Amygdala (tissue), 56 donors: Measurements from ENCODE around the gene TEX44.
A peak's percentile ranks its signal among the peaks of the same experiment; 100 is the strongest.

ENCODE experiments used
- DNase-seq, 56 donors: peaks; one replicate each; lab custom pipeline; 2025; lab: John Stamatoyannopoulos, UW

The TEX44 gene

GRCh38 chr2:231604101-231604684 is 11.5 kb downstream of the TEX44 start:
- peak; percentile 30 to 97 (median 88) for DNase-seq

DNA sequence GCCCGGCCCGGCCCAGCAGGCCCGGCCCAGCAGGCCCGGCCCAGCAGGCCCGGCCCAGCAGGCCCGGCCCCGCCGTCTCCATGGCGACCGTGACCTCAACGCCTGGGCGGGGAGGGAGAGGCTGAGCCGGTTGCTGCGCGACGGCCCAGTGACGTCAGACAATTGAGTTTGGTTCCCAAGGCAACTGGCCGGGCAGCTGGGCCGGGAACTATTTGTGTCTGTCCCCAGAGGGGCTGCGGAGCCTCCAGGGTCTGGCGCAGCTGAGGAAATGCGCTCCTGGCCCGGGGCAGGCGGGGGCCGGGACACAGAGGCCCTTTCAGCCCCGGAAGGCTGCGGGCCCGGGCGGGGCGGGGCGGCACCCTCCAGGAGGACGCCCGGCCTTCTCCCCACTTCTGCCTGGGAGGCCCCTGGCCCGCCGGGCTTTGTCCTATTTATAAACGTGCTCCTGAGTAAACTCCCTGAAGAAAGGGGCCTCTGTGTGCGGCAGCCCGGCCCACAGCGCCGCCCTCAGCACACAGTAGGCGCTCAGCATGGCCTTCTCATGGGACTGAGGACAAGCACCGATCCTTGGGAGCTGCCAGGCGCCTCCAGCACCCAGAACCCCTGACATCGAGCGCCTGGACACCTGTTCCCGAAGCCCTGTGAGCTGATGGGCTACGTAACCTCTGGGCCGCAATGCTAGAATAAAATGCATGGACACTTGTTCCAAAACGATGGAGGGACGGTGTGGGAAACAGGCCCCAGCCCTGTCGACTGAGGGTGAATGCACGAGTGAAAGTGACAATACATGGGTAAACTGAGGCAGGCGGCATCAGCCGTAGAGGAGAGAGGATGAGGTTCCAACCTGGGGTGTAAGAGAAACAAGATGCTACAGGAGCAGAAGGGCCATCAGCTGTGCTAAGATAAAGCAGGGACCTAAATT is 12.3 kb downstream of the TEX44 start:
- DNase-seq: peak; percentile 51 to 100 (median 98)

DNA sequence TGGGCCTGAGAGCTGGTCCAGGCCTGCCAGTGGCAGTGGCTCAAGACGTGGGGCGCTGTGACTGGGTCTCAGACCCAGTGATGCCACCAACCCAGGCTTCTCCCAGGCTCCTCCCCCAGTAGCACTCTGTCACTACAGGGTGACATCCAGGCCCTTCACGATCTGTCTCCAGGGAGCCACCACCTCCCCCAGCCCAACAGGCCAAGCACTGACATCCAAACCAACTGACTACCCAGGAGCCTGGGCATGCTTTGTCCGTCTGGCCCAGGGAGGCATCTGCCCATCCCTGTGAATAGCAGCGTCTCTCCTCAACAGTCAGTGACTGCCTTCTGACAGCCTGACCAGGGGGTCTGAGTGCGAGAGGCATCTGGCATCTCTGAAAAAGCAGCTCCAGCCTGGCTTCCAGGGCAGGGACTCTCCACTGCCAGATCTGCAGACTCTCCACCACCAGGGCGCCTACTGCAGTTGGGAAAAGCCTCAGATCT is 13.0 kb downstream of the TEX44 start:
- DNase-seq: peak in 42 of 56 donors; percentile 19 to 76 (median 57)

DNA sequence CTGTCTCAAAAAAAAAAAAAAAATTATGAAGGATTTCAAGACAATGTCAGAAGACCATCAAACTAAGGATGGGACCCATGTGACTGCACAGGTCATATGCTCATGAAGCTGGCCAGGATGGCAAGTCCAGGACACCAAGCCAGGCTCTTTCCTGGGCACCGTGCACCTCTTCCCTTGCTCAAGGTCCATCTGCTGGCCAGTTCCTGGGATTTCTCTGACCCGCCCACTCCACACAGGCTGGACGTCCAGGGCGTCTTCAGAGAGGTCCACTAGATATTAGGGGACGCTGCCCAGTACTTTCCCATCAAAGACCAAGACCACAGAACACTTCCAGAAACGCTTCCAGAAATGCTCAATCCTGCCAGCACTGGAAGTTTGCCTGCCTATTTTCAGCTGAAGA is 14.3 kb downstream of the TEX44 start:
- DNase-seq: peak in 5 of 56 donors; percentile 14 to 30 (median 22)

- peak in 1 of 56 donors; percentile 15 for DNase-seq
Observed at GRCh38 chr2:231611273-231612108, 18.8 kb downstream of the TEX44 start.

- no peak for DNase-seq
Observed at GRCh38 chr2:231612109-231612455, 19.4 kb downstream of the TEX44 start.

- peak in 55 of 56 donors; percentile 52 to 96 (median 82) for DNase-seq
Observed at GRCh38 chr2:231612456-231613330, 20.0 kb downstream of the TEX44 start.

- peak in 5 of 56 donors; percentile 42 to 61 (median 49) for DNase-seq
Observed at GRCh38 chr2:231613331-231613662, 20.6 kb downstream of the TEX44 start.

GRCh38 chr2:231613663-231614558 is 21.2 kb downstream of the TEX44 start:
- DNase-seq: peak in 55 of 56 donors; percentile 46 to 96 (median 86)

- DNase-seq: peak in 26 of 56 donors; percentile 49 to 82 (median 70)
Observed at GRCh38 chr2:231614559-231615057, 21.9 kb downstream of the TEX44 start.

DNA sequence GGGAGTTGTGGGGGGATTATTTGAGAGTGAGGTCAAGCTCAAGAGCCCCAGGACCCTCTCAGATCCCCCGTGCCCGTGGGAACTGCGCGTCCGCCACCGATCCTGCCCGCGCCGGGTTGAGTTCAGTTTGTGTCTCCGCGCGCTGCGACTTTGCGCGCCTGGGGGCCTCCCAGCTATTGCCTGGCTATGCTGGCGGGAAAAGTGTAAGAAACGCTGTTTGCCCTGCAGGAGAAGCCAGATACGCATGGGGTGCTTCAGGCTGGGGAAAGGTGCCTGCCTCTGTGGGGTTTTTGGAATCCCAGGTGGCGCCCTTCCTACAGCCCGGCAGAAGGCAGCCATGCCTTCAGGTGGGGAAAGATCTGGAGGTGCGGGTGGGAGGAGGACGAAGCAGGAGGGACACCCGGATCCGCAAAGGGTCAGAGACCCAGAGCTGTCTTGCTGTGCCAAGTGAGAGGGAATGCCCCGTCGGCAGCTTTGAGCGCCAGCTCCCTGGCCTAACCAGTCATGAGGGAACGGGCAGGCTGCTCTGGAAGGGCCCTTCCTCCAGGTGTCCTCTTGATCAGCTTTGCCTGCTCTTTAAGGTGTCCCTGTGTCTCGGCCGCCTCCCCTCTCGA is 22.5 kb downstream of the TEX44 start:
- peak in 8 of 56 donors; percentile 13 to 69 (median 44) for DNase-seq

DNA sequence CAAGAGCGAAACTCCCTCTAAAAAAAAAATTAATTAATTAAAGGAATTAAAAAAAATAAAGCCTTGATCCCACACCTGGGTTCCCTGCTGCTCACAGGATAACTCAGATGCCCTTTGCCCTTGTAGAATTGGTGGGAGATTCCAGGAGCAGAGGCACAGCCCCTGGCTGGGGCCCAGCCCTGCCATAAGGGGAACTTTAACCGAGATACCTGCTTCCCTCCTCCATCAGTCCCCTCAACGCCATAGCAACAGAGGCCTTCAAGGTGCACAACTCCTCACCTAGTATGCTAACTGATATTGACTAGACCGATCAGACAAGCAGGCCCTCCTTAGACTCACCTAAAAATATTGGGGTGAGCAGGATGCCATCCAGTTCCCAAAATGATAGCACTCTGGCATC is 23.6 kb downstream of the TEX44 start:
- DNase-seq: no peak

GRCh38 chr2:231617059-231617926 is 24.6 kb downstream of the TEX44 start:
- no peak for DNase-seq

DNA sequence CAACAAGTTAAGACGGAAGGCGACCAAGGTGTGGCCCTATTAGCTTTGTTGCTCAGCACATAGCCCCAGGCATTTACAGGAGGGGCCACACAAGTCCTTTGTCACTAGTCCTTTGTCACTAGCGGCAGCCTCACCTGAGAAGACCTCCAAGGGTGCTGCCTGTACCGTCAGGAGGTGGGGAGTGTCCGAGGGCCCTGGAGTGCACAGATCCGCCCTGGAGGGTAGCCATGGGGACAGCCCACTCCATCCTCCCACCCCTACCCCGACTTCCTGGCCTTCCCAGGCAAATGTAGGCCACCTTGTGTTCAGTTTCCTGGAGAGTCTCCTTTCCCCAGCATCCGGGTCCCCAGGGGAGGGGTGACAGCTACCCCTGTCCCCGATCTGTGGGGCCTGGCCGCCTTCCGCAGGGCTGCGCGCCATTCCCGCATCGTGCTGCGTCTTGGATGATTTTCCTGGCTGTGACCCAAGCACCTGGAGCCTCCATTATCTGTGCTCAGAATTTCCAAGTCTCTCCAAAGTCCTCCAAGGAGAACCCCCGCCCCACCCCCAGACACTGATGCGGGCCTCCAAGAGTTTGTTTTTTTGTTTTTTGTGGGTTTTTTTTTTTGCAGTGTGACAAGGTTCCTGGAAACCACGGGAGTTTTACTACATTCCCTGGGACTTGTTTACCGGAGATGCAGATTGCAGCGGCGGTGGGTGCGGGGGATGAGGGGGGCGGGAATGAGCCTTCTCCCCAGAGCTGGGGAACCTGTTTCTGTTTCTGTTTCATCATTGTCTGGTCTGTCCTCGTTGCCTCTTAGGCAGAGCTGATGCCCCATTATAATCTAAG is 28.6 kb downstream of the TEX44 start:
- peak in 25 of 56 donors; percentile 26 to 76 (median 40) for DNase-seq

- DNase-seq: no peak
Observed at GRCh38 chr2:231622963-231623362, 30.3 kb downstream of the TEX44 start.

DNA sequence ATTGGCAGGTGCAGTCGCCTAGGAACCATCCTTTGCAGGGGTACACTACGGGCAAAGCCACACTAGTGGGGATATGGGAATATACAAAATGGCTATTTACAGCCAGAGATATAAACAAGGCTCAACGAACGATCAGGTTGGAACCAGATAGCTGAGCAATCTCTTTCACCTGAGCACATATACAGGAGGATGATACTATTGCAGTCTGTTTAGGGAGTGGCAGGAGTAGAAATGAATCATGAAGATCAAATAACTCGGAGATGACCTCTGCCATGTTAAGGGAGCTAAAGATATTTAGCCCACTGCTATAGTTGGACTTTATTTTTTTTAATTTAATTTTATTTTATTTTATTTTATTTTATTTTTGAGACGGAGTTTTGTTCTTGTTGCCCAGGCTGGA is 33.8 kb downstream of the TEX44 start:
- DNase-seq: no peak
